ENCODE data around the gene HACD3. TPM values are rescaled to one million over a fixed set of nuclear protein-coding genes. Genes with fewer than 3 reads are reported as not detected.
A peak's percentile ranks its signal among the peaks of the same experiment; 100 is the strongest.

HACD3 gene
- total and polyA plus RNA-seq, 2 of the 13 experiments (the other 11 are each of a cell fraction or from before 2014, with no cell fraction given) = 73.6 to 161 TPM

DNA sequence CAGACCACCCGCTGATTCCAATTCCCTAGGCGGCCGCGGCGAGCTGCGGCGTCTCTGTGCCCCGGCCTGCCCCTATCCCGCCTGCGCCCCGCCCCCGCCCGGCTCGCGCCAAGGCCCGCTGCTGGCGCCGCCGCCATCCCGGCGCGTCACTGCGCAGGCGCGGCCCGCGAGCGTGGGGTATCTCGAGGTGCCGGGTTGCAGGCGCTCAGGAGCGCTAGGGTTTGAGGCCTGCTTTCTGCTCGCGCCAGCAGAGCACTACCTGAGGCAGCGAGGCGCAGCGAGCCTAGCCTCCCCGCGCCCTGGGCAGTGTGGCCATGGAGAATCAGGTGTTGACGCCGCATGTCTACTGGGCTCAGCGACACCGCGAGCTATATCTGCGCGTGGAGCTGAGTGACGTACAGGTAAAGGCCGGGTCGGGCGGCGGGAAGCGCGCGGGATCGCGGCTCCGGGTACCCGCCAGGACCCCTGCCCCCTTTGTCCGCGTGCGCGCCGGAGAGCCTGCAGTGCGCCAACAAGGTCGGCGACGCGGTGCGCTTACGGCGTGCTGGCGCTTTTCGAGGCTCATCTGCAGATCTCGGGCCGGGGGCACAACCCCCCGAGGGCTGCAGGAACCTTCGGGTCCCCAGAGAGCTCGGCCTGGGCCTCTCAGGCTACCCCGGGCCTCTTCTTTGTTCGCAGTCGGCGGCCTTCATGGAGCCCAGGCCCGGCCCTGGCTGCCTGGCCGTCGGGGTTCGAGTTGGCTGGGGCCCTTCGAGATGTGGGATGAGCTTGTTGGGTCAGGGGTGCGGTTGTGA is at the start of gene HACD3 (continued):
- TF ChIP-seq, protein P1, sequence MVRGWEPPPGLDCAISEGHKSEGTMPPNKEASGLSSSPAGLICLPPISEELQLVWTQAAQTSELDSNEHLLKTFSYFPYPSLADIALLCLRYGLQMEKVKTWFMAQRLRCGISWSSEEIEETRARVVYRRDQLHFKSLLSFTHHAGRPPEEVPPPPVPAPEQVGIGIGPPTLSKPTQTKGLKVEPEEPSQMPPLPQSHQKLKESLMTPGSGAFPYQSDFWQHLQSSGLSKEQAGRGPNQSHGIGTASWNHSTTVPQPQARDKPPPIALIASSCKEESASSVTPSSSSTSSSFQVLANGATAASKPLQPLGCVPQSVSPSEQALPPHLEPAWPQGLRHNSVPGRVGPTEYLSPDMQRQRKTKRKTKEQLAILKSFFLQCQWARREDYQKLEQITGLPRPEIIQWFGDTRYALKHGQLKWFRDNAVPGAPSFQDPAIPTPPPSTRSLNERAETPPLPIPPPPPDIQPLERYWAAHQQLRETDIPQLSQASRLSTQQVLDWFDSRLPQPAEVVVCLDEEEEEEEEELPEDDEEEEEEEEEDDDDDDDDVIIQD (CRISPR knock-in tag; IDR thresholded peaks at IDR 0.05; ENCODE audit: low read depth) = 0 out of 2 replicates have a peak, but pooled peaks have one; percentile 54
- TF ChIP-seq CBX2 (IDR thresholded peaks at IDR 0.05; ENCODE audit: low read depth, low read length) = no peak
- no peak for TF ChIP-seq CBX2 (CRISPR knock-in tag; IDR thresholded peaks at IDR 0.05; ENCODE audit: low read depth)
- TF ChIP-seq PTBP1 (IDR thresholded peaks at IDR 0.05; ENCODE audit: low read depth, low read length, poor library complexity, severe bottlenecking) = peak; percentile 22
- TF ChIP-seq, protein P2, sequence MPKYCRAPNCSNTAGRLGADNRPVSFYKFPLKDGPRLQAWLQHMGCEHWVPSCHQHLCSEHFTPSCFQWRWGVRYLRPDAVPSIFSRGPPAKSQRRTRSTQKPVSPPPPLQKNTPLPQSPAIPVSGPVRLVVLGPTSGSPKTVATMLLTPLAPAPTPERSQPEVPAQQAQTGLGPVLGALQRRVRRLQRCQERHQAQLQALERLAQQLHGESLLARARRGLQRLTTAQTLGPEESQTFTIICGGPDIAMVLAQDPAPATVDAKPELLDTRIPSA (CRISPR knock-in tag; IDR thresholded peaks at IDR 0.05; ENCODE audit: borderline replicate concordance) = peak; percentile 56; the same call in 1 of the 2 replicates
- TF ChIP-seq GLI4 (CRISPR knock-in tag; IDR thresholded peaks at IDR 0.05; ENCODE audit: borderline replicate concordance) = peak; percentile 80; the same call in 1 of the 2 replicates
- peak; percentile 95 for TF ChIP-seq ZNF446 (CRISPR knock-in tag; IDR thresholded peaks at IDR 0.05)
- TF ChIP-seq, protein P3, sequence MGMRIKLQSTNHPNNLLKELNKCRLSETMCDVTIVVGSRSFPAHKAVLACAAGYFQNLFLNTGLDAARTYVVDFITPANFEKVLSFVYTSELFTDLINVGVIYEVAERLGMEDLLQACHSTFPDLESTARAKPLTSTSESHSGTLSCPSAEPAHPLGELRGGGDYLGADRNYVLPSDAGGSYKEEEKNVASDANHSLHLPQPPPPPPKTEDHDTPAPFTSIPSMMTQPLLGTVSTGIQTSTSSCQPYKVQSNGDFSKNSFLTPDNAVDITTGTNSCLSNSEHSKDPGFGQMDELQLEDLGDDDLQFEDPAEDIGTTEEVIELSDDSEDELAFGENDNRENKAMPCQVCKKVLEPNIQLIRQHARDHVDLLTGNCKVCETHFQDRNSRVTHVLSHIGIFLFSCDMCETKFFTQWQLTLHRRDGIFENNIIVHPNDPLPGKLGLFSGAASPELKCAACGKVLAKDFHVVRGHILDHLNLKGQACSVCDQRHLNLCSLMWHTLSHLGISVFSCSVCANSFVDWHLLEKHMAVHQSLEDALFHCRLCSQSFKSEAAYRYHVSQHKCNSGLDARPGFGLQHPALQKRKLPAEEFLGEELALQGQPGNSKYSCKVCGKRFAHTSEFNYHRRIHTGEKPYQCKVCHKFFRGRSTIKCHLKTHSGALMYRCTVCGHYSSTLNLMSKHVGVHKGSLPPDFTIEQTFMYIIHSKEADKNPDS (CRISPR knock-in tag; IDR thresholded peaks at IDR 0.05) = no peak; the same call in 1 of the 2 replicates
- TF ChIP-seq, protein P4, sequence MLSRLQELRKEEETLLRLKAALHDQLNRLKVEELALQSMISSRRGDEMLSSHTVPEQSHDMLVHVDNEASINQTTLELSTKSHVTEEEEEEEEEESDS (CRISPR knock-in tag; IDR thresholded peaks at IDR 0.05; ENCODE audit: borderline replicate concordance) = no peak
- peak; percentile 77; the same call in 1 of the 2 replicates for TF ChIP-seq RXRA (CRISPR knock-in tag; IDR thresholded peaks at IDR 0.05)
- TF ChIP-seq, protein P5, sequence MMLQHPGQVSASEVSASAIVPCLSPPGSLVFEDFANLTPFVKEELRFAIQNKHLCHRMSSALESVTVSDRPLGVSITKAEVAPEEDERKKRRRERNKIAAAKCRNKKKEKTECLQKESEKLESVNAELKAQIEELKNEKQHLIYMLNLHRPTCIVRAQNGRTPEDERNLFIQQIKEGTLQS (CRISPR knock-in tag; IDR thresholded peaks at IDR 0.05) = no peak
- TF ChIP-seq, protein P6, sequence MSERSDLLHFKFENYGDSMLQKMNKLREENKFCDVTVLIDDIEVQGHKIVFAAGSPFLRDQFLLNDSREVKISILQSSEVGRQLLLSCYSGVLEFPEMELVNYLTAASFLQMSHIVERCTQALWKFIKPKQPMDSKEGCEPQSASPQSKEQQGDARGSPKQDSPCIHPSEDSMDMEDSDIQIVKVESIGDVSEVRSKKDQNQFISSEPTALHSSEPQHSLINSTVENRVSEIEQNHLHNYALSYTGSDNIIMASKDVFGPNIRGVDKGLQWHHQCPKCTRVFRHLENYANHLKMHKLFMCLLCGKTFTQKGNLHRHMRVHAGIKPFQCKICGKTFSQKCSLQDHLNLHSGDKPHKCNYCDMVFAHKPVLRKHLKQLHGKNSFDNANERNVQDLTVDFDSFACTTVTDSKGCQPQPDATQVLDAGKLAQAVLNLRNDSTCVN (CRISPR knock-in tag; IDR thresholded peaks at IDR 0.05; ENCODE audit: borderline replicate concordance) = peak; percentile 52; the same call in 1 of the 2 replicates
- no peak for TF ChIP-seq PCBP1 (IDR thresholded peaks at IDR 0.05; ENCODE audit: borderline replicate concordance, low read depth, low read length)
- TF ChIP-seq, protein P7, sequence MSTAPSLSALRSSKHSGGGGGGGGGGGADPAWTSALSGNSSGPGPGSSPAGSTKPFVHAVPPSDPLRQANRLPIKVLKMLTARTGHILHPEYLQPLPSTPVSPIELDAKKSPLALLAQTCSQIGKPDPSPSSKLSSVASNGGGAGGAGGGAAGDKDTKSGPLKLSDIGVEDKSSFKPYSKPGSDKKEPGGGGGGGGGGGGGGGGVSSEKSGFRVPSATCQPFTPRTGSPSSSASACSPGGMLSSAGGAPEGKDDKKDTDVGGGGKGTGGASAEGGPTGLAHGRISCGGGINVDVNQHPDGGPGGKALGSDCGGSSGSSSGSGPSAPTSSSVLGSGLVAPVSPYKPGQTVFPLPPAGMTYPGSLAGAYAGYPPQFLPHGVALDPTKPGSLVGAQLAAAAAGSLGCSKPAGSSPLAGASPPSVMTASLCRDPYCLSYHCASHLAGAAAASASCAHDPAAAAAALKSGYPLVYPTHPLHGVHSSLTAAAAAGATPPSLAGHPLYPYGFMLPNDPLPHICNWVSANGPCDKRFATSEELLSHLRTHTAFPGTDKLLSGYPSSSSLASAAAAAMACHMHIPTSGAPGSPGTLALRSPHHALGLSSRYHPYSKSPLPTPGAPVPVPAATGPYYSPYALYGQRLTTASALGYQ (CRISPR knock-in tag; IDR thresholded peaks at IDR 0.05) = peak; percentile 71; the same call in 1 of the 2 replicates
- no peak for TF ChIP-seq FIP1L1 (IDR thresholded peaks at IDR 0.05; ENCODE audit: borderline replicate concordance, insufficient read depth, low read depth, low read length)
- TF ChIP-seq ZNF367 (CRISPR knock-in tag; IDR thresholded peaks at IDR 0.05; ENCODE audit: borderline replicate concordance) = no peak
- TF ChIP-seq IRF2 (CRISPR knock-in tag; IDR thresholded peaks at IDR 0.05) = peak; percentile 22; the same call in 1 of the 2 replicates
- TF ChIP-seq ATF7 (IDR thresholded peaks at IDR 0.05) = no peak
- TF ChIP-seq ATF7 (CRISPR knock-in tag; IDR thresholded peaks at IDR 0.05) = peak; percentile 71

All from HepG2 (cell line).